H9 (cell line): ENCODE measurements around the gene GPR62. TPM values are rescaled to one million over a fixed set of nuclear protein-coding genes. Genes with fewer than 3 reads are reported as not detected.

ENCODE experiments used
- DNase-seq: peaks from one replicate; pipeline ENCODE4 v3.0.0-alpha.2; 2017
- H2AFZ ChIP-seq: one replicate; pipeline ENCODE4 v1.6.1; 2013; ENCODE audit warnings: mild to moderate bottlenecking, low read length, control low read depth, moderate library complexity
- H2AK5ac ChIP-seq: 2 replicates; pipeline ENCODE4 v1.6.1; 2013; ENCODE audit warnings: low read length, control low read depth, mixed read lengths; ENCODE audit not compliant: insufficient read length
- H2BK120ac ChIP-seq: one replicate; pipeline ENCODE4 v1.6.1; 2013; ENCODE audit warnings: low read depth, mild to moderate bottlenecking, low read length, control low read depth, inconsistent platforms; ENCODE audit not compliant: poor library complexity, severe bottlenecking
- H2BK12ac ChIP-seq: 2 replicates; pipeline ENCODE4 v1.6.1; 2013; ENCODE audit warnings: low read length, control low read depth, mixed read lengths, low read depth; ENCODE audit not compliant: insufficient read length
- H2BK15ac ChIP-seq: 2 replicates; pipeline ENCODE4 v1.6.1; 2013; ENCODE audit warnings: low read depth, low read length, control low read depth
- H2BK20ac ChIP-seq: one replicate; pipeline ENCODE4 v1.6.1; 2013; ENCODE audit warnings: low read depth, mild to moderate bottlenecking, low read length, control low read depth, inconsistent platforms; ENCODE audit not compliant: poor library complexity, severe bottlenecking
- H2BK5ac ChIP-seq: 2 replicates; pipeline ENCODE4 v1.6.1; 2013; ENCODE audit warnings: low read length, control low read depth, mixed read lengths; ENCODE audit not compliant: insufficient read length
- H3K14ac ChIP-seq: 2 replicates; pipeline ENCODE4 v1.6.1; 2013; ENCODE audit warnings: low read length, control low read depth; ENCODE audit not compliant: insufficient read depth
- H3K18ac ChIP-seq: 2 replicates; pipeline ENCODE4 v1.6.1; 2013; ENCODE audit warnings: low read depth, mild to moderate bottlenecking, mixed read lengths, low read length, control low read depth; ENCODE audit not compliant: insufficient read length
- H3K23ac ChIP-seq: 2 replicates; pipeline ENCODE4 v1.6.1; 2013; ENCODE audit warnings: low read length, control low read depth, mixed read lengths, low read depth; ENCODE audit not compliant: insufficient read length
- H3K23me2 ChIP-seq: 2 replicates; pipeline ENCODE4 v1.6.1; 2013; ENCODE audit warnings: low read depth, mild to moderate bottlenecking, mixed read lengths, low read length, control low read depth; ENCODE audit not compliant: insufficient read length, poor library complexity, severe bottlenecking
- H3K27ac ChIP-seq: 2 replicates; pipeline ENCODE4 v1.5.1; 2013; ENCODE audit warnings: low read length, control low read depth, mixed read lengths, low read depth; ENCODE audit not compliant: insufficient read length
- H3K27me3 ChIP-seq: 2 replicates; pipeline ENCODE4 v1.6.1; 2013; ENCODE audit warnings: low read length, control low read depth, inconsistent platforms; ENCODE audit not compliant: insufficient read depth
- H3K4ac ChIP-seq: 2 replicates; pipeline ENCODE4 v1.6.1; 2013; ENCODE audit warnings: low read depth, mild to moderate bottlenecking, control low read depth, inconsistent platforms, low read length, moderate library complexity
- H3K4me1 ChIP-seq: 2 replicates; pipeline ENCODE4 v1.6.1; 2013; ENCODE audit warnings: low read length, control low read depth, inconsistent platforms; ENCODE audit not compliant: insufficient read depth
- H3K4me2 ChIP-seq: 2 replicates; pipeline ENCODE4 v1.6.1; 2013; ENCODE audit warnings: low read length, control low read depth, mixed read lengths; ENCODE audit not compliant: insufficient read length, insufficient read depth
- H3K56ac ChIP-seq: 2 replicates; pipeline ENCODE4 v1.6.1; 2013; ENCODE audit warnings: low read depth, mild to moderate bottlenecking, mixed read lengths, low read length, control low read depth; ENCODE audit not compliant: insufficient read length
- H3K79me1 ChIP-seq: 2 replicates; pipeline ENCODE4 v1.6.1; 2013; ENCODE audit warnings: low read depth, mild to moderate bottlenecking, moderate library complexity, low read length, control low read depth, inconsistent platforms; ENCODE audit not compliant: insufficient read depth, poor library complexity, severe bottlenecking
- H3K79me2 ChIP-seq: 2 replicates; pipeline ENCODE4 v1.6.1; 2013; ENCODE audit warnings: low read length, control low read depth, inconsistent platforms; ENCODE audit not compliant: insufficient read depth
- H3K9ac ChIP-seq: 2 replicates; pipeline ENCODE4 v1.6.1; 2013; ENCODE audit warnings: low read length, control low read depth, mixed read lengths; ENCODE audit not compliant: insufficient read length; ENCODE audit errors: extremely low read depth
- H3K9me3 ChIP-seq: one replicate; pipeline ENCODE4 v1.6.1; 2013; ENCODE audit warnings: low read depth, low read length, inconsistent platforms; ENCODE audit not compliant: control insufficient read depth
- H3T11ph ChIP-seq: one replicate; pipeline ENCODE4 v1.6.1; 2013; ENCODE audit warnings: mild to moderate bottlenecking, low read length, control low read depth, inconsistent platforms
- H4K20me1 ChIP-seq: one replicate; pipeline ENCODE4 v1.6.1; 2013; ENCODE audit not compliant: control insufficient read depth, insufficient read length, insufficient read depth
- H4K5ac ChIP-seq: 2 replicates; pipeline ENCODE4 v1.6.1; 2013; ENCODE audit warnings: low read depth, mild to moderate bottlenecking, mixed read lengths, low read length, control low read depth; ENCODE audit not compliant: insufficient read length
- H4K8ac ChIP-seq: replicated peaks from 2 replicates; pipeline ENCODE4 v1.6.1; 2013; ENCODE audit warnings: low read length, control low read depth, mixed read lengths, low read depth; ENCODE audit not compliant: insufficient read length
- H4K91ac ChIP-seq: 2 replicates; pipeline ENCODE4 v1.6.1; 2013; ENCODE audit warnings: low read depth, mild to moderate bottlenecking, moderate library complexity, mixed read lengths, low read length, control low read depth; ENCODE audit not compliant: insufficient read length
- H3K27ac Mint-ChIP-seq, 3 experiments: 2 replicates in 2 of 3; 3 replicates in 1 of 3; pipeline ENCODE4 v1.8.0; 2020 to 2021; ENCODE audit warnings: mixed read lengths in 3 of 3, mild to moderate bottlenecking in 1 of 3, moderate library complexity in 1 of 3
- H3K27me3 Mint-ChIP-seq: 2 replicates; pipeline ENCODE4 v1.8.0; 2021; ENCODE audit warnings: low read depth, mild to moderate bottlenecking, moderate library complexity, mixed read lengths
- H3K36me3 Mint-ChIP-seq, 3 experiments: 2 replicates in 2 of 3; 3 replicates in 1 of 3; pipeline ENCODE4 v1.8.0; 2020 to 2021; ENCODE audit warnings: low read depth in 3 of 3, mixed read lengths in 3 of 3; ENCODE audit not compliant: insufficient read depth in 1 of 3
- H3K4me1 Mint-ChIP-seq, 2 experiments: 2 replicates each; pipeline ENCODE4 v1.8.0; 2020; ENCODE audit warnings: mixed read lengths in 2 of 2
- H3K4me3 Mint-ChIP-seq, 2 experiments: 2 replicates in 1 of 2; 3 replicates in 1 of 2; pipeline ENCODE4 v1.8.0; 2020 to 2021; ENCODE audit warnings: mild to moderate bottlenecking in 2 of 2, mixed read lengths in 2 of 2, moderate library complexity in 1 of 2
- H3K9me3 Mint-ChIP-seq, 2 experiments: 2 replicates in 1 of 2; 3 replicates in 1 of 2; pipeline ENCODE4 v1.8.0; 2020; ENCODE audit warnings: mild to moderate bottlenecking in 2 of 2, mixed read lengths in 2 of 2, moderate library complexity in 1 of 2
- CTCF ChIP-seq: fragments of 200-600 bp; sonication (generic); conservative IDR thresholded peaks from 3 replicates; pipeline ENCODE4 v1.8.0; 2021; ENCODE audit warnings: antibody characterized with exemption, mild to moderate bottlenecking
- WGBS: extraction: QIAGEN DNeasy Blood & Tissue Kit; methylation state at CpG from one replicate; pipeline ENCODE4 v1.1.7; 2013; ENCODE audit warnings: missing lambda C conversion rate, low lambda C conversion rate, mixed read lengths; ENCODE audit not compliant: insufficient read length; ENCODE audit errors: extremely low coverage; 5-methylcytosine and 5-hydroxymethylcytosine counted together
- total RNA-seq: library from RNA; stranded (reverse); gene quantifications from 2 replicates; pipeline ENCODE4 v1.2.1, GENCODE V29; 2021

GPR62 gene
- total RNA-seq, 1 experiment from 2014 or later: 0.13 TPM

DNA sequence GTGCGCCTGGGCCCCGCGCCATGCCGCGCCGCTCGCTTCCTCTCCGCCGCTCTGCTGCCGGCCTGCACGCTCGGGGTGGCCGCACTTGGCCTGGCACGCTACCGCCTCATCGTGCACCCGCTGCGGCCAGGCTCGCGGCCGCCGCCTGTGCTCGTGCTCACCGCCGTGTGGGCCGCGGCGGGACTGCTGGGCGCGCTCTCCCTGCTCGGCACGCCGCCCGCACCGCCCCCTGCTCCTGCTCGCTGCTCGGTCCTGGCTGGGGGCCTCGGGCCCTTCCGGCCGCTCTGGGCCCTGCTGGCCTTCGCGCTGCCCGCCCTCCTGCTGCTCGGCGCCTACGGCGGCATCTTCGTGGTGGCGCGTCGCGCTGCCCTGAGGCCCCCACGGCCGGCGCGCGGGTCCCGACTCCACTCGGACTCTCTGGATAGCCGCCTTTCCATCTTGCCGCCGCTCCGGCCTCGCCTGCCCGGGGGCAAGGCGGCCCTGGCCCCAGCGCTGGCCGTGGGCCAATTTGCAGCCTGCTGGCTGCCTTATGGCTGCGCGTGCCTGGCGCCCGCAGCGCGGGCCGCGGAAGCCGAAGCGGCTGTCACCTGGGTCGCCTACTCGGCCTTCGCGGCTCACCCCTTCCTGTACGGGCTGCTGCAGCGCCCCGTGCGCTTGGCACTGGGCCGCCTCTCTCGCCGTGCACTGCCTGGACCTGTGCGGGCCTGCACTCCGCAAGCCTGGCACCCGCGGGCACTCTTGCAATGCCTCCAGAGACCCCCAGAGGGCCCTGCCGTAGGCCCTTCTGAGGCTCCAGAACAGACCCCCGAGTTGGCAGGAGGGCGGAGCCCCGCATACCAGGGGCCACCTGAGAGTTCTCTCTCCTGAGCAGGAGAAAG is 951 bp downstream of the GPR62 start:
- H4K20me1 ChIP-seq: no peaks in the 10 kb centered on the region
- H3K9me3 Mint-ChIP-seq: no peaks in the 10 kb centered on the region
- TF ChIP-seq CTCF: peak; percentile 74
- no peak overlapping the region for H2AK5ac ChIP-seq
- no CpG with 5 or more reads among the region's 97 CpGs for WGBS
- no peak overlapping the region for H3K27ac Mint-ChIP-seq
- H3K4ac ChIP-seq: no peak overlapping the region
- no peaks in the 10 kb centered on the region for H3K79me1 ChIP-seq
- H3K23me2 ChIP-seq: no peaks in the 10 kb centered on the region
- H3K4me1 Mint-ChIP-seq: peaks cover 2 to 10% of the 10 kb centered on the region in 2 experiments; a peak in 3 of 4 replicates
- H4K8ac ChIP-seq: no peak overlapping the region
- no peak overlapping the region for H2BK120ac ChIP-seq
- H3K79me2 ChIP-seq: no peaks in the 10 kb centered on the region
- no peak overlapping the region for H3K27ac ChIP-seq
- H2BK15ac ChIP-seq: no peak overlapping the region
- H3K18ac ChIP-seq: no peak overlapping the region
- no peak overlapping the region for H4K91ac ChIP-seq
- no peaks in the 10 kb centered on the region for H3K9me3 ChIP-seq
- H3K4me1 ChIP-seq: no peaks in the 10 kb centered on the region
- no peak overlapping the region for H2AFZ ChIP-seq
- DNase-seq: peak; percentile 86
- H3K23ac ChIP-seq: no peak overlapping the region
- no peak overlapping the region for H3K14ac ChIP-seq
- no peak overlapping the region for H3K56ac ChIP-seq
- H3T11ph ChIP-seq: no peak overlapping the region
- H4K5ac ChIP-seq: no peak overlapping the region
- peak overlapping the region; percentile 43 to 68; a peak in 4 of 5 replicates for H3K4me3 Mint-ChIP-seq
- peaks cover 21% of the 10 kb centered on the region for H3K27me3 ChIP-seq
- H2BK12ac ChIP-seq: no peak overlapping the region
- peaks cover 74% of the 10 kb centered on the region for H3K27me3 Mint-ChIP-seq
- H2BK20ac ChIP-seq: no peak overlapping the region
- peak overlapping the region; percentile 11 for H3K4me2 ChIP-seq
- no peaks in the 10 kb centered on the region for H3K36me3 Mint-ChIP-seq
- no peak overlapping the region for H3K9ac ChIP-seq
- no peak overlapping the region for H2BK5ac ChIP-seq
